ENCODE results near the gene ZFYVE9. TPM values are rescaled to one million over a fixed set of nuclear protein-coding genes. Genes with fewer than 3 reads are reported as not detected.

The ZFYVE9 gene
- total RNA-seq, 4 donors from 2014 or later: 25.6 to 95.0 (median 48.3) TPM

DNA sequence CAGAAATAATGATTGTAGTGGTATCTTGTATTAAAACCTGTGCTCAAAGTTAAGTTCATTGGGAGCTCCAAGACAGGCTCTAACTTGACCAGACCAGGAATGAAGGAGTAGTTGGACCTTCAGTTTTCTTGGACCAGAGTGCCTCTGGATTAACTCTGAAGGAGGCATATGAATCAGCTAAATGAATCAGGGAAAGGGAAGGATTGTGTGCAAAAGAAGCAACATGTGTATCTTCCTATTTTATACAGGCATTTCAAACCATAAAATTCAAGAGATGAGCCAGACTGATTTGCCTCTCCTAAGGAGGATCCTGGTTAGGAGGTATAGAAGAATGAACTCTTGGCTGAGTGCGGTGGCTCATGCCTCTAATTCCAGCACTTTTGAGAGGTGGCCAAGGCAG lies 152.7 kb downstream of the ZFYVE9 start:
- intact Hi-C loops (cut with DNase I; ENCODE audit: low total_unique reads): loop anchor here (10.0 kb wide), 1 partner anchor 150 kb away; the partner anchor contains the start of gene ZFYVE9
- H3K27me3 ChIP-seq: no peaks in the 10 kb centered on the region
- H3K4me1 ChIP-seq: no peaks in the 10 kb centered on the region
- H3K27ac ChIP-seq: no peak overlapping the region
- H3K9me3 ChIP-seq: no peaks in the 10 kb centered on the region
- no peak for DNase-seq
- H3K4me3 ChIP-seq: no peak overlapping the region
- no peaks in the 10 kb centered on the region for H3K36me3 ChIP-seq
- TF ChIP-seq, protein P1, sequence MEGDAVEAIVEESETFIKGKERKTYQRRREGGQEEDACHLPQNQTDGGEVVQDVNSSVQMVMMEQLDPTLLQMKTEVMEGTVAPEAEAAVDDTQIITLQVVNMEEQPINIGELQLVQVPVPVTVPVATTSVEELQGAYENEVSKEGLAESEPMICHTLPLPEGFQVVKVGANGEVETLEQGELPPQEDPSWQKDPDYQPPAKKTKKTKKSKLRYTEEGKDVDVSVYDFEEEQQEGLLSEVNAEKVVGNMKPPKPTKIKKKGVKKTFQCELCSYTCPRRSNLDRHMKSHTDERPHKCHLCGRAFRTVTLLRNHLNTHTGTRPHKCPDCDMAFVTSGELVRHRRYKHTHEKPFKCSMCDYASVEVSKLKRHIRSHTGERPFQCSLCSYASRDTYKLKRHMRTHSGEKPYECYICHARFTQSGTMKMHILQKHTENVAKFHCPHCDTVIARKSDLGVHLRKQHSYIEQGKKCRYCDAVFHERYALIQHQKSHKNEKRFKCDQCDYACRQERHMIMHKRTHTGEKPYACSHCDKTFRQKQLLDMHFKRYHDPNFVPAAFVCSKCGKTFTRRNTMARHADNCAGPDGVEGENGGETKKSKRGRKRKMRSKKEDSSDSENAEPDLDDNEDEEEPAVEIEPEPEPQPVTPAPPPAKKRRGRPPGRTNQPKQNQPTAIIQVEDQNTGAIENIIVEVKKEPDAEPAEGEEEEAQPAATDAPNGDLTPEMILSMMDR (IDR thresholded peaks at IDR 0.05): no peak
- no peak for TF ChIP-seq POLR2A (IDR thresholded peaks at IDR 0.05)

DNA sequence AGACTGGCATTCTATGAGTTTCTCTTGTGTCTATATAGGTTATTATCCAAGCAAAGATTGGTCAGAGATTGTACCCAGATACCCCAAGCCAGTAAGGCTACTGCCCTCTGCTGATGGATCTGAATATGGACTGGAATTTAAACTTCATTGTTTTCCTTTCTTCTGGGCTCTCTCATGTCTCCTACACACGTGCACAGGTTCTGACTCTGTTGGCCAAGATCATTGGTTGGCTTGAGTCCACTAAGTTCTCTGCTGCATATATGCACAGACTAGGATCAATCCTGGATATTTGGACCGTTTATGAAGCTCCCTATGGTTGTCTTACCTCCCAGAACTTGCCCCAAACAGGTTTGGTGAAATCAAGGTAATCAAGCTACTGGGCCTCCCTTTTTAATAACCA lies 154.5 kb downstream of the ZFYVE9 start:
- intact Hi-C loops (cut with DNase I; ENCODE audit: low total_unique reads): loop anchor here (10.0 kb wide), 1 partner anchor 152 kb away; the partner anchor contains the start of gene ZFYVE9
- Histone ChIP-seq H3K27ac (no peak overlapping the region), H3K4me1 (no peaks in the 10 kb centered on the region), H3K4me3 (no peak overlapping the region), H3K9me3 (no peaks in the 10 kb centered on the region), H3K27me3 (no peaks in the 10 kb centered on the region), H3K36me3 (no peaks in the 10 kb centered on the region)
- DNase-seq: no peak
- TF ChIP-seq, protein P1 (IDR thresholded peaks at IDR 0.05): peak; percentile 57 to 67 (median 61)
- TF ChIP-seq POLR2A (IDR thresholded peaks at IDR 0.05): no peak

DNA sequence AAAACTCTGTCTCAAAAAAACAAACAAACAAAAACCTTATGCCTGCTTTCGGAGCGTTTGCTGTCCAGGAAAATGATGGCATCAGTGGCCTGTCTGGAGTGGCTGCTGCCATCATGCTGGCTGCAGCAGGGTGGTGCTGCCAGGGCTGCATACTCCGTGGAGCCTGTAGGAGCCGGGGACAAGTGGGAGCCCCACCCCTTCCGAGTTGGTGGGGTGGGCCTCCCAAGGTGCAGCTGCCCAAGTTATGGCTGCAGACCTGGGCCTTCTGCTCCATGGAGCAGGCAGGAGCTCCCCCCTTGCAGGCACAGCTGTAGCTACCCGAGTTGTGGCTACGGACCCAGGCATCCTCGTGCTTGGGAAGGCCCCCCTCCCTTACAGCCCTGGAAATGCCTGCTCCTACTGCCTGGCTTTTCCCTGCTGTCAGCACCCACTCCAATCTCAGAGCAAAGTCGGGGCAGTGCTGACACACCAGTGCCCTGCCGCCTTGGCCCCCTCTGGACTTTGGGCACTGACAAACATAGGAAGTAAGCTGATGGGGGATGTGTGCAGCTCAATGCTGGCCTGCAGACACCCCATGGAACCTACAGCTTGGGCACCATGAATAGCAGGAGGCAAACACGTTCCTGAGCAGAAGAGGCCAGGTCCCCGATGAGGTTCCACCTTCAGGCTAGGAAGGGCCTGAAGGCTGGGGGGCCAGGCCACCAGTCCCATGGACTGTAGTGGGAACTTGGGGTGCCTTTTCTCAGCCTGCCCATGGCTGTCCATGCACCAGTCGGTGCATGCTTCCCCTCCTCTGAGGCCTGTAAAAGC lies 163.7 kb downstream of the ZFYVE9 start:
- no peaks in the 10 kb centered on the region for H3K4me1 ChIP-seq
- DNase-seq: no peak
- no peak overlapping the region for H3K4me3 ChIP-seq
- no peaks in the 10 kb centered on the region for H3K27me3 ChIP-seq
- H3K36me3 ChIP-seq: no peaks in the 10 kb centered on the region
- TF ChIP-seq, protein P1 (IDR thresholded peaks at IDR 0.05): no peak
- TF ChIP-seq POLR2A (IDR thresholded peaks at IDR 0.05): no peak
- H3K27ac ChIP-seq: no peak overlapping the region
- intact Hi-C loops (cut with DNase I; ENCODE audit: low total_unique reads): no loop called here
- H3K9me3 ChIP-seq: no peaks in the 10 kb centered on the region

DNA sequence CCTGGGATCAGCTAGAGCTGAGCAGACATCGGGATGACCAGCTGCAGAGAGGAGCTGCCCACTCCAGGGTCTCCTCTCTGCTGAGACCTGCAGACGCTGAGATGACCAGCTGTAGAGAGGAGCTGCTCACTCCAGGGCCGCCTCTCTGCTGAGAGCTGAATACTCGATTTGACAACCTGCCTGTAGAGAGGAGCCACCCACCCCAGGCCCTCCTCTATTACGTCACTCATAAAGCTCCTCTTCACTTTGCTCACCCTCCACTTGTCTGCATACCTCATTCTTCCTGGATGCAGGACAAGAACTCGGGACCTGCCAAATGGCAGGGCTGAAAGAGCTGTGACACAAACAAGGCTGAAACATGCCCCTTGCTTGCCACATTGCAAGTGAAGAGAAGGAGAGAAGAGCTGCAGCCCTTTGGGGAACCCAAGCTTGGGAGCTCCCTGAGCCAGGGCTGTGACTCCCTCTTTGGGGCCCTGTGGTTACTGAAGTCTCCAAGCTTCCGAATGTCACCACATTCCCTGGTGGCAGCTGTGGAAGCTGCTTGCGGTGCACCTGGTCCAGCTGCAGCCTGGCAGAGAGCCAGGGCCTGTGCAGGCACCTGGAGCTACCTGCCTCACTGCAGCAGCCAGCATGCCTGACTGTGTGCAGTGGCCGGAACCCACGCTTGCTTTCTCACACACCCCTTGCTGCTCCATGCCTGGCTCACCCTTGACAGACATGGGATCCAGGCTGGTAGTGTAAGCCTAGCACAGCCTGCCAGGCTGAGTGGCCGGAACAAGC lies 164.5 kb downstream of the ZFYVE9 start:
- TF ChIP-seq POLR2A (IDR thresholded peaks at IDR 0.05): no peak
- TF ChIP-seq, protein P1 (IDR thresholded peaks at IDR 0.05): no peak
- H3K36me3 ChIP-seq: no peaks in the 10 kb centered on the region
- no peaks in the 10 kb centered on the region for H3K27me3 ChIP-seq
- H3K4me1 ChIP-seq: no peaks in the 10 kb centered on the region
- intact Hi-C loops (cut with DNase I; ENCODE audit: low total_unique reads): no loop called here
- H3K27ac ChIP-seq: no peak overlapping the region
- DNase-seq: no peak
- no peaks in the 10 kb centered on the region for H3K9me3 ChIP-seq
- H3K4me3 ChIP-seq: no peak overlapping the region

DNA sequence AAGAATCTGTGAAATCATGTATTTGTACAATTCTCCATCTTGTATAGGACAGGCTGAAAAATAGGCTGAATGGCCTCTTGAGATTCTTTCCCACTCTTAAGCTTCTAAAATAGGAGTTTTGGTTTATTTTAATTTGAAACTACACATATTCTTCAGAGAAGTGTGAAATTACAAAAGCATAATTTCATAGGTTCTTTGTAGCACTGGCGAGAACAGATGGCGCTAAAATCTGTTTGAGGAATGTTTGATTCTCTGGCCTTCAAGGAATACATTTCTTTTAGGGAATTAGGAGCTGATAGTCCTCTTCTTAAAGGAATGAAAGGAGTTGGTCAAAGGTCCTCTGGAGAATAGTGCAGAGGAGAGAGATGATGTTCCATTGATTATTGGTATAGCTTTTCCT lies 179.2 kb downstream of the ZFYVE9 start:
- Histone ChIP-seq H3K27me3 (no peaks in the 10 kb centered on the region), H3K4me3 (no peak overlapping the region), H3K4me1 (no peaks in the 10 kb centered on the region), H3K27ac (no peak overlapping the region), H3K36me3 (no peaks in the 10 kb centered on the region), H3K9me3 (no peaks in the 10 kb centered on the region)
- no peak for TF ChIP-seq POLR2A (IDR thresholded peaks at IDR 0.05)
- TF ChIP-seq, protein P1 (IDR thresholded peaks at IDR 0.05): no peak
- intact Hi-C loops (cut with DNase I; ENCODE audit: low total_unique reads): no loop called here
- DNase-seq: no peak
